GM23248 (cell line): ENCODE data around the gene TIPARP. TPM values are rescaled to one million over a fixed set of nuclear protein-coding genes. Genes with fewer than 3 reads are reported as not detected.

Experiments used
- DNase-seq: peaks from one replicate; pipeline ENCODE4 v3.0.0-alpha.2; 2015
- H2AFZ ChIP-seq: fragments of 200-600 bp; sonication (generic); 2 replicates; pipeline ENCODE4 v1.6.1; 2016; ENCODE audit warnings: antibody characterized with exemption
- H3F3A ChIP-seq: fragments of 200-600 bp; sonication (generic); 2 replicates; pipeline ENCODE4 v1.6.1; 2016; ENCODE audit warnings: mild to moderate bottlenecking, antibody characterized with exemption, mixed run types; ENCODE audit not compliant: insufficient read depth
- H3K27ac ChIP-seq: fragments of 200-600 bp; sonication (generic); 2 replicates; pipeline ENCODE4 v1.5.1; 2016; ENCODE audit warnings: mild to moderate bottlenecking
- H3K27me3 ChIP-seq: fragments of 200-600 bp; sonication (generic); replicated peaks from 2 replicates; pipeline ENCODE4 v1.6.1; 2016; ENCODE audit warnings: mild to moderate bottlenecking; ENCODE audit not compliant: insufficient read depth
- H3K36me3 ChIP-seq: fragments of 200-600 bp; sonication (generic); 2 replicates; pipeline ENCODE4 v1.6.1; 2016; ENCODE audit warnings: low read depth, mild to moderate bottlenecking
- H3K4me1 ChIP-seq: fragments of 200-600 bp; sonication (generic); 2 replicates; pipeline ENCODE4 v1.6.1; 2016; ENCODE audit warnings: mild to moderate bottlenecking; ENCODE audit not compliant: insufficient read depth
- H3K4me2 ChIP-seq: fragments of 200-600 bp; sonication (generic); one replicate; pipeline ENCODE4 v1.6.1; 2016; ENCODE audit warnings: mild to moderate bottlenecking; ENCODE audit not compliant: unreplicated experiment
- H3K4me3 ChIP-seq: fragments of 200-600 bp; sonication (generic); 2 replicates; pipeline ENCODE4 v1.5.1; 2016; ENCODE audit warnings: mild to moderate bottlenecking
- H3K79me2 ChIP-seq: fragments of 200-600 bp; sonication (generic); 2 replicates; pipeline ENCODE4 v1.6.1; 2016; ENCODE audit warnings: mild to moderate bottlenecking; ENCODE audit not compliant: insufficient read depth
- H3K9ac ChIP-seq: fragments of 200-600 bp; sonication (generic); 2 replicates; pipeline ENCODE4 v1.6.1; 2016; ENCODE audit warnings: mild to moderate bottlenecking
- H3K9me2 ChIP-seq: fragments of 200-600 bp; sonication (generic); 2 replicates; pipeline ENCODE4 v1.6.1; 2016; ENCODE audit warnings: mixed run types, mild to moderate bottlenecking, moderate library complexity; ENCODE audit not compliant: insufficient read depth
- H3K9me3 ChIP-seq: fragments of 200-600 bp; sonication (generic); one replicate; pipeline ENCODE4 v1.6.1; 2017; ENCODE audit warnings: low read depth
- H4K20me1 ChIP-seq: fragments of 200-600 bp; sonication (generic); 2 replicates; pipeline ENCODE4 v1.6.0; 2016; ENCODE audit not compliant: insufficient read depth
- EZH2 ChIP-seq: fragments of 200-600 bp; sonication (generic); IDR thresholded peaks from 2 replicates; pipeline ENCODE4 v1.6.1; 2018; ENCODE audit warnings: antibody characterized with exemption, mild to moderate bottlenecking; ENCODE audit not compliant: insufficient read depth, poor library complexity, severe bottlenecking
- EZH2phosphoT487 ChIP-seq: fragments of 200-600 bp; sonication (generic); IDR thresholded peaks from 2 replicates; pipeline ENCODE4 v1.6.1; 2018; ENCODE audit warnings: antibody characterized with exemption, moderate library complexity, mild to moderate bottlenecking, low read depth; ENCODE audit not compliant: insufficient read depth
- WGBS, 2 experiments: methylation state at CpG; one replicate each; pipeline ENCODE4 v1.1.6; 2015 to 2017; ENCODE audit warnings: low lambda C conversion rate in 2 of 2, low coverage in 1 of 2; ENCODE audit errors: missing lambda C conversion rate in 2 of 2; 5-methylcytosine and 5-hydroxymethylcytosine counted together
- in situ Hi-C: fragments of 300-500 bp; cut with MboI; formaldehyde crosslinking; loops from 2 replicates; pipeline ENCODE4 v1.15.0; 2020
- polyA plus RNA-seq: library from polyadenylated mRNA; unstranded; fragments of >200 nt; fragmentation: Nextera tagmentation; extraction: Ambion mirVana; gene quantifications from 2 replicates; pipeline ENCODE4 v1.2.1, GENCODE V29; 2016
- total RNA-seq: library from RNA; depleted of rRNA; stranded (reverse); fragments of >200 nt; shearing (Covaris generic); gene quantifications from 2 replicates; pipeline ENCODE4 v1.2.3, GENCODE V29; 2014

Gene TIPARP
- total and polyA plus RNA-seq, 2 experiments from 2014 or later = 35.1 to 89.5 TPM

DNA sequence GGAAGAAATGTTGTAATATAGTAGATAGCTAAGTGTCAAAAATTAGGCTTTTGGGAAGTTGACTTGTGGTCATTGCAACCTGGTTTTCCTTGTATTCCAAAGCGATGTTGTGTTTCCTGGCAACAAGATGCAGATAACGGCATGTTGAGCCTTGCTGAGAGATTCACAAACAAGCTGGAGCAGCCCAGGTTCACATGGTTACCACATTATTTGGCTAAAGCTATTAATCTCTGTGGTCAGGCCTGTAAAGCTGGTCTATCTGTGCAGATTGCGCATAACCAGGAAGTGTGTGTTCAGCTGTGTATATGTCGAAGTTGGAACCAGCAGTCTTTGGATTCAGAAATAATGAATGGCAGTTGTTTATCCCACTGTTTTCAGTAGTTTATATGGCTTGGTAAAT is 6.6 kb downstream of the TIPARP start:
- no peaks in the 10 kb centered on the region for H3K9me2 ChIP-seq
- no peaks in the 10 kb centered on the region for H3K27me3 ChIP-seq
- H3K4me2 ChIP-seq = peak overlapping the region; percentile 85
- H3K9ac ChIP-seq = peak overlapping the region; percentile 98
- peak overlapping the region; percentile 99 for H3K4me3 ChIP-seq
- peaks cover 100% of the 10 kb centered on the region for H3K79me2 ChIP-seq
- H2AFZ ChIP-seq = no peak overlapping the region
- peaks cover 42% of the 10 kb centered on the region for H4K20me1 ChIP-seq
- H3K9me3 ChIP-seq = no peaks in the 10 kb centered on the region
- peaks cover 67% of the 10 kb centered on the region for H3K36me3 ChIP-seq
- H3K27ac ChIP-seq = peak overlapping the region; percentile 94
- peaks cover 89% of the 10 kb centered on the region for H3K4me1 ChIP-seq
- WGBS, 2 experiments = 52 to 54% methylated on average over 4 of the region's 4 CpGs
- in situ Hi-C loops = loop anchor here (10.0 kb wide), 1 partner anchor 404 kb away; no protein-coding TSS in a partner anchor
- DNase-seq = peak; percentile 83
- TF ChIP-seq EZH2 (no peak), EZH2phosphoT487 (no peak)
- H3F3A ChIP-seq = peaks cover 100% of the 10 kb centered on the region

- Histone ChIP-seq H3K79me2 (peaks cover 100% of the 10 kb centered on the region), H3K27ac (peak overlapping the region; percentile 94), H2AFZ (no peak overlapping the region), H3K4me2 (peak overlapping the region; percentile 85), H3K9me3 (no peaks in the 10 kb centered on the region), H3K9ac (peak overlapping the region; percentile 98), H4K20me1 (peaks cover 46% of the 10 kb centered on the region), H3K4me1 (peaks cover 100% of the 10 kb centered on the region), H3K9me2 (no peaks in the 10 kb centered on the region), H3K36me3 (peaks cover 71% of the 10 kb centered on the region), H3F3A (peaks cover 97% of the 10 kb centered on the region), H3K4me3 (peak overlapping the region; percentile 99), H3K27me3 (no peaks in the 10 kb centered on the region)
- in situ Hi-C loops = loop anchor here (10.0 kb wide), 1 partner anchor 402 kb away; no protein-coding TSS in a partner anchor
- TF ChIP-seq EZH2phosphoT487 (no peak), EZH2 (no peak)
- WGBS, 2 experiments = 20 to 22% methylated on average over 1 of the region's 1 CpG
- peak; percentile 49 for DNase-seq
These were observed 8.1 kb downstream of the TIPARP start for GRCh38 chr3:156682501-156682900.

GRCh38 chr3:156682963-156683362 is 8.6 kb downstream of the TIPARP start:
- peaks cover 100% of the 10 kb centered on the region for H3K79me2 ChIP-seq
- no peak overlapping the region for H2AFZ ChIP-seq
- H3K9me2 ChIP-seq = no peaks in the 10 kb centered on the region
- in situ Hi-C loops = loop anchor here (10.0 kb wide), 1 partner anchor 402 kb away; no protein-coding TSS in a partner anchor
- H3K9me3 ChIP-seq = no peaks in the 10 kb centered on the region
- no peak for DNase-seq
- peak overlapping the region; percentile 98 for H3K9ac ChIP-seq
- peaks cover 100% of the 10 kb centered on the region for H3K4me1 ChIP-seq
- H4K20me1 ChIP-seq = peaks cover 43% of the 10 kb centered on the region
- H3K4me3 ChIP-seq = peak overlapping the region; percentile 99
- no peak for TF ChIP-seq EZH2
- TF ChIP-seq EZH2phosphoT487 = no peak
- peaks cover 97% of the 10 kb centered on the region for H3F3A ChIP-seq
- H3K4me2 ChIP-seq = peak overlapping the region; percentile 85
- peaks cover 67% of the 10 kb centered on the region for H3K36me3 ChIP-seq
- H3K27ac ChIP-seq = peak overlapping the region; percentile 94
- H3K27me3 ChIP-seq = no peaks in the 10 kb centered on the region

DNA sequence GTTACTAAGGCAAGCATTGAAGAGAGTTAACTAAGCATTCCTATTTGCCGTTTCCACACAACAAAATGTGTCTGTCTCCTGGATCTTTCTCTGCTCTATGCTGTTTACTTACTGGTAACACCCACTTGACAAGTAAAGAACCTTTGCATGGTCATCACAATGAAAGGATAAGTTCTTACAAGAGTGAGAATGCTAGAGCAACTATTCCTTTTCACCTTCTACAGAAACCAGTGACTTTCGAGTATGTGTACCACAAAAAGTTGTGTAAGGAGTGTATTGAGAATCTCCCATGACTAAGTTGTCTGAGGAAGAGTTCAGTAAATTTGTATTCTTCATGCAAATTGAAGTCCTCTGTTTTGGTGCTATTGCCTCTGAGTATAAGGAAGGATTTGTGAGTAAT is 10.8 kb downstream of the TIPARP start:
- WGBS, 2 experiments = 31 to 36% methylated on average over 2 of the region's 2 CpGs
- no peaks in the 10 kb centered on the region for H3K9me3 ChIP-seq
- H3K4me2 ChIP-seq = peak overlapping the region; percentile 85
- peak overlapping the region; percentile 94 for H3K27ac ChIP-seq
- peak overlapping the region; percentile 98 for H3K9ac ChIP-seq
- H3K27me3 ChIP-seq = no peaks in the 10 kb centered on the region
- H3K4me1 ChIP-seq = peaks cover 100% of the 10 kb centered on the region
- peak overlapping the region; percentile 49 for H3K4me3 ChIP-seq
- peaks cover 43% of the 10 kb centered on the region for H4K20me1 ChIP-seq
- TF ChIP-seq EZH2phosphoT487 (no peak), EZH2 (no peak)
- peaks cover 95% of the 10 kb centered on the region for H3F3A ChIP-seq
- H3K79me2 ChIP-seq = peaks cover 100% of the 10 kb centered on the region
- H2AFZ ChIP-seq = no peak overlapping the region
- in situ Hi-C loops = loop anchor here (10.0 kb wide), 1 partner anchor 400 kb away; no protein-coding TSS in a partner anchor
- DNase-seq = peak; percentile 84
- H3K9me2 ChIP-seq = no peaks in the 10 kb centered on the region
- H3K36me3 ChIP-seq = peaks cover 62% of the 10 kb centered on the region

- H3K79me2 ChIP-seq = peaks cover 100% of the 10 kb centered on the region
- no peaks in the 10 kb centered on the region for H3K9me3 ChIP-seq
- H3K36me3 ChIP-seq = peaks cover 57% of the 10 kb centered on the region
- H3K27me3 ChIP-seq = no peaks in the 10 kb centered on the region
- TF ChIP-seq EZH2 (no peak), EZH2phosphoT487 (no peak)
- in situ Hi-C loops = loop anchor here (10.0 kb wide), 1 partner anchor 399 kb away; no protein-coding TSS in a partner anchor
- H3K27ac ChIP-seq = peak overlapping the region; percentile 94
- peak overlapping the region; percentile 49 for H3K4me3 ChIP-seq
- peaks cover 39% of the 10 kb centered on the region for H4K20me1 ChIP-seq
- peak overlapping the region; percentile 85 for H3K4me2 ChIP-seq
- H3K4me1 ChIP-seq = peaks cover 100% of the 10 kb centered on the region
- H3K9me2 ChIP-seq = no peaks in the 10 kb centered on the region
- H3F3A ChIP-seq = peaks cover 95% of the 10 kb centered on the region
- peak overlapping the region; percentile 98 for H3K9ac ChIP-seq
- DNase-seq = no peak
- H2AFZ ChIP-seq = no peak overlapping the region
These were observed 11.4 kb downstream of the TIPARP start for GRCh38 chr3:156685752-156686151.
